IPS-20b (cell line): Measurements from ENCODE around the gene STK39.

Source experiments
- H3K27ac ChIP-seq: one replicate; pipeline ENCODE4 v1.5.1; 2013; ENCODE audit warnings: low read length
- H3K27me3 ChIP-seq: 2 replicates; pipeline ENCODE4 v1.6.1; 2013; ENCODE audit warnings: mild to moderate bottlenecking, low read length, inconsistent platforms; ENCODE audit not compliant: insufficient read depth
- H3K36me3 ChIP-seq: 2 replicates; pipeline ENCODE4 v1.6.1; 2013; ENCODE audit warnings: low read depth, mild to moderate bottlenecking, inconsistent platforms, low read length, moderate library complexity; ENCODE audit not compliant: insufficient read depth
- H3K4me1 ChIP-seq: 2 replicates; pipeline ENCODE4 v1.6.1; 2013; ENCODE audit warnings: mild to moderate bottlenecking, control low read depth, inconsistent platforms, low read length, moderate library complexity; ENCODE audit not compliant: insufficient read depth
- H3K4me3 ChIP-seq: 2 replicates; pipeline ENCODE4 v1.5.1; 2013; ENCODE audit warnings: mild to moderate bottlenecking, low read length, inconsistent platforms
- H3K9ac ChIP-seq: 2 replicates; pipeline ENCODE4 v1.6.1; 2013; ENCODE audit warnings: low read depth, mild to moderate bottlenecking, inconsistent platforms, low read length, moderate library complexity
- H3K9me3 ChIP-seq: 2 replicates; pipeline ENCODE4 v1.6.1; 2013; ENCODE audit warnings: mild to moderate bottlenecking, low read depth, low read length, inconsistent platforms; ENCODE audit not compliant: insufficient read depth

The STK39 gene

GRCh38 chr2:168241208-168241607, 6.2 kb downstream of the STK39 start:
- H3K9ac ChIP-seq: no peak overlapping the region; the same call in 1 of the 2 replicates
- no peaks in the 10 kb centered on the region; the same call in 1 of the 2 replicates for H3K27me3 ChIP-seq
- H3K36me3 ChIP-seq: no peaks in the 10 kb centered on the region
- H3K9me3 ChIP-seq: no peaks in the 10 kb centered on the region
- peaks cover 17% of the 10 kb centered on the region for H3K4me1 ChIP-seq
- no peak overlapping the region for H3K4me3 ChIP-seq
- no peak overlapping the region for H3K27ac ChIP-seq

GRCh38 chr2:168239281-168239680, 8.1 kb downstream of the STK39 start:
- Histone ChIP-seq H3K27me3 (no peaks in the 10 kb centered on the region), H3K4me3 (no peak overlapping the region), H3K9ac (no peak overlapping the region), H3K36me3 (no peaks in the 10 kb centered on the region), H3K27ac (no peak overlapping the region), H3K9me3 (no peaks in the 10 kb centered on the region), H3K4me1 (peaks cover 13% of the 10 kb centered on the region)

GRCh38 chr2:168237741-168238140, 9.7 kb downstream of the STK39 start:
- Histone ChIP-seq H3K4me3 (no peak overlapping the region), H3K9ac (no peak overlapping the region), H3K4me1 (peaks cover 7% of the 10 kb centered on the region; the same call in 1 of the 2 replicates), H3K9me3 (no peaks in the 10 kb centered on the region), H3K36me3 (no peaks in the 10 kb centered on the region), H3K27ac (no peak overlapping the region), H3K27me3 (no peaks in the 10 kb centered on the region)

- Histone ChIP-seq H3K4me3 (no peak overlapping the region), H3K36me3 (no peaks in the 10 kb centered on the region), H3K4me1 (no peaks in the 10 kb centered on the region), H3K9me3 (no peaks in the 10 kb centered on the region), H3K27me3 (no peaks in the 10 kb centered on the region), H3K9ac (no peak overlapping the region), H3K27ac (no peak overlapping the region)
Measured at GRCh38 chr2:168234407-168235085, 12.8 kb downstream of the STK39 start.

GRCh38 chr2:168233726-168234406, 13.5 kb downstream of the STK39 start:
- Histone ChIP-seq H3K4me3 (no peak overlapping the region), H3K27me3 (no peaks in the 10 kb centered on the region), H3K36me3 (no peaks in the 10 kb centered on the region), H3K27ac (no peak overlapping the region), H3K4me1 (no peaks in the 10 kb centered on the region), H3K9ac (no peak overlapping the region), H3K9me3 (no peaks in the 10 kb centered on the region)

- Histone ChIP-seq H3K36me3 (no peaks in the 10 kb centered on the region), H3K4me3 (no peak overlapping the region), H3K27ac (no peak overlapping the region), H3K9ac (no peak overlapping the region), H3K9me3 (no peaks in the 10 kb centered on the region), H3K27me3 (no peaks in the 10 kb centered on the region), H3K4me1 (no peaks in the 10 kb centered on the region)
Measured at GRCh38 chr2:168233166-168233565, 14.2 kb downstream of the STK39 start.

GRCh38 chr2:168231609-168232241, 15.7 kb downstream of the STK39 start:
- Histone ChIP-seq H3K9me3 (no peaks in the 10 kb centered on the region), H3K27me3 (no peaks in the 10 kb centered on the region), H3K27ac (no peak overlapping the region), H3K4me1 (no peaks in the 10 kb centered on the region), H3K4me3 (no peak overlapping the region), H3K36me3 (no peaks in the 10 kb centered on the region), H3K9ac (no peak overlapping the region)

GRCh38 chr2:168230389-168230788, 17.0 kb downstream of the STK39 start:
- Histone ChIP-seq H3K4me3 (no peak overlapping the region), H3K9ac (no peak overlapping the region), H3K9me3 (no peaks in the 10 kb centered on the region), H3K27me3 (no peaks in the 10 kb centered on the region), H3K36me3 (no peaks in the 10 kb centered on the region), H3K27ac (no peak overlapping the region), H3K4me1 (no peaks in the 10 kb centered on the region)

GRCh38 chr2:168224346-168224745, 23.0 kb downstream of the STK39 start:
- H3K9me3 ChIP-seq: no peaks in the 10 kb centered on the region
- H3K4me1 ChIP-seq: no peaks in the 10 kb centered on the region
- H3K27ac ChIP-seq: no peak overlapping the region
- H3K36me3 ChIP-seq: no peaks in the 10 kb centered on the region
- H3K4me3 ChIP-seq: no peak overlapping the region
- H3K9ac ChIP-seq: no peak overlapping the region
- no peaks in the 10 kb centered on the region for H3K27me3 ChIP-seq

GRCh38 chr2:168222088-168222487, 25.3 kb downstream of the STK39 start:
- Histone ChIP-seq H3K36me3 (no peaks in the 10 kb centered on the region), H3K4me1 (no peaks in the 10 kb centered on the region)

GRCh38 chr2:168220965-168221819, 26.2 kb downstream of the STK39 start:
- H3K9ac ChIP-seq: no peak overlapping the region
- no peaks in the 10 kb centered on the region for H3K4me1 ChIP-seq
- H3K27me3 ChIP-seq: no peaks in the 10 kb centered on the region
- no peaks in the 10 kb centered on the region for H3K36me3 ChIP-seq
- no peak overlapping the region for H3K4me3 ChIP-seq
- H3K9me3 ChIP-seq: no peaks in the 10 kb centered on the region
- H3K27ac ChIP-seq: no peak overlapping the region

More at GRCh38 chr2:168222088-168222487, 25.3 kb downstream of the STK39 start:
- H3K4me3 ChIP-seq: no peak overlapping the region
- H3K27me3 ChIP-seq: no peaks in the 10 kb centered on the region
- H3K9ac ChIP-seq: no peak overlapping the region
- no peak overlapping the region for H3K27ac ChIP-seq
- H3K9me3 ChIP-seq: no peaks in the 10 kb centered on the region
